GM19463 (cell line): ENCODE data around the gene GIMAP1.

Source experiments
- ATAC-seq: cut with Tn5 transposase; IDR thresholded peaks from one replicate; pipeline ENCODE4 v1.9.1; 2021; ENCODE audit warnings: mild to moderate bottlenecking, moderate library complexity; ENCODE audit not compliant: unreplicated experiment

The GIMAP1 gene

GRCh38 chr7:150721970-150722373 lies 5.6 kb downstream of the GIMAP1 start:
- no peak for ATAC-seq

GRCh38 chr7:150722431-150722931 lies 6.1 kb downstream of the GIMAP1 start:
- ATAC-seq: no peak

GRCh38 chr7:150723467-150723866 lies 7.1 kb downstream of the GIMAP1 start:
- no peak for ATAC-seq

GRCh38 chr7:150727381-150727780 lies 11.0 kb downstream of the GIMAP1 start:
- ATAC-seq: no peak

- ATAC-seq: no peak
Observed at GRCh38 chr7:150728011-150728410, 11.6 kb downstream of the GIMAP1 start.

- ATAC-seq: no peak
Observed at GRCh38 chr7:150728609-150729008, 12.2 kb downstream of the GIMAP1 start.

GRCh38 chr7:150731916-150732315 lies 15.5 kb downstream of the GIMAP1 start:
- ATAC-seq: no peak

GRCh38 chr7:150732786-150733481 lies 16.5 kb downstream of the GIMAP1 start:
- no peak for ATAC-seq

GRCh38 chr7:150733482-150734095 lies 17.2 kb downstream of the GIMAP1 start:
- no peak for ATAC-seq

- no peak for ATAC-seq
Observed at GRCh38 chr7:150734254-150734653, 17.8 kb downstream of the GIMAP1 start.

- ATAC-seq: no peak
Observed at GRCh38 chr7:150735596-150736358, 19.4 kb downstream of the GIMAP1 start.

- peak; percentile 4 for ATAC-seq
Observed at GRCh38 chr7:150736864-150737263, 20.5 kb downstream of the GIMAP1 start.

GRCh38 chr7:150737265-150738055 lies 21.0 kb downstream of the GIMAP1 start, which contains the start of gene GIMAP5:
Gene GIMAP5, plus strand, starts transcription at chr7:150737418. Its CDS starts 3,467 bp downstream, at chr7:150740885.
- peak; percentile 57 for ATAC-seq

- ATAC-seq: no peak
Observed at GRCh38 chr7:150738092-150738491, 21.7 kb downstream of the GIMAP1 start.

- no peak for ATAC-seq
Observed at GRCh38 chr7:150738591-150739001, 22.2 kb downstream of the GIMAP1 start.

GRCh38 chr7:150739033-150739432 lies 22.6 kb downstream of the GIMAP1 start:
- no peak for ATAC-seq

GRCh38 chr7:150740053-150740452 lies 23.6 kb downstream of the GIMAP1 start:
- no peak for ATAC-seq

- ATAC-seq: no peak
Observed at GRCh38 chr7:150742286-150742968, 26.0 kb downstream of the GIMAP1 start.

- ATAC-seq: no peak
Observed at GRCh38 chr7:150744041-150744656, 27.7 kb downstream of the GIMAP1 start.

GRCh38 chr7:150745086-150745485 lies 28.7 kb downstream of the GIMAP1 start:
- no peak for ATAC-seq
